ENCODE results near the gene HORMAD2. TPM values are rescaled to one million over a fixed set of nuclear protein-coding genes. Genes with fewer than 3 reads are reported as not detected.

The HORMAD2 gene, protein sequence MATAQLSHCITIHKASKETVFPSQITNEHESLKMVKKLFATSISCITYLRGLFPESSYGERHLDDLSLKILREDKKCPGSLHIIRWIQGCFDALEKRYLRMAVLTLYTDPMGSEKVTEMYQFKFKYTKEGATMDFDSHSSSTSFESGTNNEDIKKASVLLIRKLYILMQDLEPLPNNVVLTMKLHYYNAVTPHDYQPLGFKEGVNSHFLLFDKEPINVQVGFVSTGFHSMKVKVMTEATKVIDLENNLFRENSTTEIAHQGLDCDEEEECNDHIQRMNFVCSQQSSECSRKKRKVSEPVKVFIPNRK
- total RNA-seq (2012; rRNA removed) = not detected in 2 replicates

- Histone ChIP-seq H3K9ac (ENCODE audit: low read depth, low read length) (no peak within 1 kb of the TSS), H3K4me2 (ENCODE audit: low read length) (peak within 1 kb of the TSS; percentile 63), H3K36me3 (ENCODE audit: insufficient read depth, low read length) (no peaks in the 10 kb centered on the region), H3K4me1 (ENCODE audit: control insufficient read depth, insufficient read depth, low read length) (peaks cover 5% of the 10 kb centered on the region), H3K4me3 (ENCODE audit: low read length) (no peak within 1 kb of the TSS), H3K9me3 (replicated peaks; ENCODE audit: low read length) (no peaks in the 10 kb centered on the region), H3K27me3 (ENCODE audit: control insufficient read depth, insufficient read depth, low read length) (peaks cover 24% of the 10 kb centered on the region)
Measured at GRCh38 chr22:30079952-30080533, at the start of gene HORMAD2. Gene HORMAD2, plus strand, starts transcription at chr22:30080464. Its CDS starts 13,489 bp downstream, at chr22:30093953.

GRCh38 chr22:30031328-30031727 lies 48.9 kb upstream of the HORMAD2 start:
- Histone ChIP-seq H3K4me1 (ENCODE audit: control insufficient read depth, insufficient read depth, low read length) (peaks cover 5% of the 10 kb centered on the region), H3K4me2 (ENCODE audit: low read length) (no peak overlapping the region), H3K4me3 (ENCODE audit: low read length) (no peak overlapping the region), H3K9ac (ENCODE audit: low read depth, low read length) (no peak overlapping the region), H3K9me3 (replicated peaks; ENCODE audit: low read length) (no peaks in the 10 kb centered on the region), H3K36me3 (ENCODE audit: insufficient read depth, low read length) (peaks cover 12% of the 10 kb centered on the region), H3K27me3 (ENCODE audit: control insufficient read depth, insufficient read depth, low read length) (no peaks in the 10 kb centered on the region)

GRCh38 chr22:30031764-30032455 lies 48.4 kb upstream of the HORMAD2 start:
- no peak overlapping the region for H3K9ac ChIP-seq (ENCODE audit: low read depth, low read length)
- no peaks in the 10 kb centered on the region for H3K27me3 ChIP-seq (ENCODE audit: control insufficient read depth, insufficient read depth, low read length)
- no peak overlapping the region for H3K4me3 ChIP-seq (ENCODE audit: low read length)
- H3K9me3 ChIP-seq (replicated peaks; ENCODE audit: low read length) = no peaks in the 10 kb centered on the region
- no peak overlapping the region for H3K4me2 ChIP-seq (ENCODE audit: low read length)
- H3K36me3 ChIP-seq (ENCODE audit: insufficient read depth, low read length) = peaks cover 6% of the 10 kb centered on the region
- H3K4me1 ChIP-seq (ENCODE audit: control insufficient read depth, insufficient read depth, low read length) = peaks cover 10% of the 10 kb centered on the region

GRCh38 chr22:30033137-30033536 lies 47.1 kb upstream of the HORMAD2 start:
- no peaks in the 10 kb centered on the region for H3K27me3 ChIP-seq (ENCODE audit: control insufficient read depth, insufficient read depth, low read length)
- peaks cover 15% of the 10 kb centered on the region for H3K4me1 ChIP-seq (ENCODE audit: control insufficient read depth, insufficient read depth, low read length)
- no peak overlapping the region for H3K9ac ChIP-seq (ENCODE audit: low read depth, low read length)
- H3K36me3 ChIP-seq (ENCODE audit: insufficient read depth, low read length) = peaks cover 6% of the 10 kb centered on the region
- H3K9me3 ChIP-seq (replicated peaks; ENCODE audit: low read length) = no peaks in the 10 kb centered on the region
- H3K4me2 ChIP-seq (ENCODE audit: low read length) = no peak overlapping the region
- H3K4me3 ChIP-seq (ENCODE audit: low read length) = no peak overlapping the region

DNA sequence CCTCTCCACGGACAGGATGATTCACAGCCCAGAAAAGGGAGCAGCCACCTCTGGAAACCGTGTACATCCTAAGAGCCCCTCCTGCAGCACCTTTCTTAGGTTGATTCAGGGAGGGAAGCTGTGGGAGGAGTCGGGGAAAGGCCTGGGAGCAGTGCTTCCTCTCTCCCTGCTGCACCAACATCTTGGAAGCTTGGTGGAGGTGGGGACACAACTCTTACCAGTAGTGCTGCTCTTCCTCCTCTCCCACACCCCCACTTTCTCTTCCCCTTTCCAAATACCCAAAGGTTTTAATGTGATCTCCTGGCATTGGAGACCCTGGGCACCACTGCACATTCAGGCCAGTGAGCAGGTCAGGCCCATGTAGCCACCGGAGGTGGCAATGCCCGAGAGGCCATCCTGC lies 46.4 kb upstream of the HORMAD2 start:
- H3K9ac ChIP-seq (ENCODE audit: low read depth, low read length) = no peak overlapping the region
- peaks cover 22% of the 10 kb centered on the region for H3K4me1 ChIP-seq (ENCODE audit: control insufficient read depth, insufficient read depth, low read length)
- no peaks in the 10 kb centered on the region for H3K36me3 ChIP-seq (ENCODE audit: insufficient read depth, low read length)
- no peak overlapping the region for H3K4me3 ChIP-seq (ENCODE audit: low read length)
- no peaks in the 10 kb centered on the region for H3K27me3 ChIP-seq (ENCODE audit: control insufficient read depth, insufficient read depth, low read length)
- H3K4me2 ChIP-seq (ENCODE audit: low read length) = no peak overlapping the region
- no peaks in the 10 kb centered on the region for H3K9me3 ChIP-seq (replicated peaks; ENCODE audit: low read length)

DNA sequence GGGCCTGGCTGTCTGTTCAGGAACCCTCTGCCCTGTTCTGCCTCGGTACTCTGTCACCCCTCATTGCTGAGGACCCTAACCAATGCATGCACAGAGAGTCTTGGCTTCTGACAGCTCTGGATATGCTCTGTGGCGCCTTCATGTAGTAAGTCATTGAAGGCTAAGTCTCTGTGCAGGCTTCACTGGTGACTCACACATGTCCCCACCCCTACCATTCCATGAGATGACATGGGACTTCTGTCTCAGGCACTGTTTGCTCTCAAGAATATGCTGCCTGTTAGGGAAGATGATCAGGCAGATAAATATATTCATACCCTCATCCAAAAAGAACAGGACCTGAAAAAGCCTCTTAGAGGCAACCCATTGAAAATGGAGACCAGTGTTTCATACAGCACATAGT lies 43.6 kb upstream of the HORMAD2 start:
- H3K9ac ChIP-seq (ENCODE audit: low read depth, low read length) = no peak overlapping the region
- no peaks in the 10 kb centered on the region for H3K36me3 ChIP-seq (ENCODE audit: insufficient read depth, low read length)

DNA sequence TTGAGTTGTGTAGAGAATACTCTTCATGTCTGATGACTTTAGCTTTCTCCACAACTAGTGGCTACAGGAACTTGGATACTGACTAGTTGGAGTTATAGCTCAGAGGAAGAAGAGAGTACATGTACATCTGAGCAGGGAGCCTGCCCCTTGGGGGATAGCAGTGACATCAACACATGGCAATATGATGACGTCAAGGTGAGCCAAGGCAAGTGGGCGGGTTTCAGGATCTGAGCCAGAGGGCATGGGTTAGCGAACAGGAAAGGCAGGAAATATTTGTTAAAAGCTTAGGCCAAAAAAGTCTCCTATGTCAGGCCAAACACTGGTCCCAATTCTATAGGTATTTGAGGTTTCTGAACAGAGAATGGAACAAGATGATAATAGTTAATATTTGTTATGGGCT lies 42.0 kb upstream of the HORMAD2 start:
- no peak overlapping the region for H3K4me2 ChIP-seq (ENCODE audit: low read length)
- H3K9ac ChIP-seq (ENCODE audit: low read depth, low read length) = no peak overlapping the region
- H3K9me3 ChIP-seq (replicated peaks; ENCODE audit: low read length) = no peaks in the 10 kb centered on the region
- no peaks in the 10 kb centered on the region for H3K27me3 ChIP-seq (ENCODE audit: control insufficient read depth, insufficient read depth, low read length)
- no peak overlapping the region for H3K4me3 ChIP-seq (ENCODE audit: low read length)
- peaks cover 19% of the 10 kb centered on the region for H3K4me1 ChIP-seq (ENCODE audit: control insufficient read depth, insufficient read depth, low read length)
- no peaks in the 10 kb centered on the region for H3K36me3 ChIP-seq (ENCODE audit: insufficient read depth, low read length)

More for the DNA sequence above, 43.6 kb upstream of the HORMAD2 start:
- H3K4me1 ChIP-seq (ENCODE audit: control insufficient read depth, insufficient read depth, low read length) = peaks cover 19% of the 10 kb centered on the region
- H3K4me3 ChIP-seq (ENCODE audit: low read length) = no peak overlapping the region
- H3K27me3 ChIP-seq (ENCODE audit: control insufficient read depth, insufficient read depth, low read length) = no peaks in the 10 kb centered on the region
- no peak overlapping the region for H3K4me2 ChIP-seq (ENCODE audit: low read length)
- H3K9me3 ChIP-seq (replicated peaks; ENCODE audit: low read length) = no peaks in the 10 kb centered on the region

GRCh38 chr22:30040499-30041260 lies 39.6 kb upstream of the HORMAD2 start:
- H3K36me3 ChIP-seq (ENCODE audit: insufficient read depth, low read length) = no peaks in the 10 kb centered on the region
- H3K4me3 ChIP-seq (ENCODE audit: low read length) = no peak overlapping the region
- H3K9me3 ChIP-seq (replicated peaks; ENCODE audit: low read length) = no peaks in the 10 kb centered on the region
- H3K4me1 ChIP-seq (ENCODE audit: control insufficient read depth, insufficient read depth, low read length) = peaks cover 36% of the 10 kb centered on the region
- H3K9ac ChIP-seq (ENCODE audit: low read depth, low read length) = no peak overlapping the region
- H3K4me2 ChIP-seq (ENCODE audit: low read length) = no peak overlapping the region
- no peaks in the 10 kb centered on the region for H3K27me3 ChIP-seq (ENCODE audit: control insufficient read depth, insufficient read depth, low read length)

DNA sequence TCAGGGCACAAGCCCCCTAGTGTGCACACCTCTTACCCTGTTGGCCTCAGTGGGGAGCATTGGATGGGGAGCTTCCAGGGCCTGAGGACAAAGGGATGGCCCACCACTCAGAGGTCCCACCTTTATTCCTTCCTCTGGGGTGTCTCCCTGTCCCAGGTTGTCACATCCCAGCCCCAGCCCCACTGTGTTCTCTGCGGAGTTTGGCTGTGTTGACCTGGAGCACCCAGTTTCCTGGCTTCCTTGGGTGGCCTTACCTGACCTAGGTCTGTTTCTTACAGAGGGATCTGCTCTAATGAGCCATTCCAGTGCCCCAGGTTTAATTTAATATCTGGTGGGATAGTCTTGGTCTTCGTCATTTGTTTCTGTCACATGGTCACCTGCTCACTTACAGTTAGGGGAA lies 38.8 kb upstream of the HORMAD2 start:
- Histone ChIP-seq H3K4me2 (ENCODE audit: low read length) (no peak overlapping the region), H3K4me3 (ENCODE audit: low read length) (no peak overlapping the region), H3K27me3 (ENCODE audit: control insufficient read depth, insufficient read depth, low read length) (no peaks in the 10 kb centered on the region), H3K9ac (ENCODE audit: low read depth, low read length) (no peak overlapping the region), H3K36me3 (ENCODE audit: insufficient read depth, low read length) (no peaks in the 10 kb centered on the region), H3K4me1 (ENCODE audit: control insufficient read depth, insufficient read depth, low read length) (peaks cover 33% of the 10 kb centered on the region), H3K9me3 (replicated peaks; ENCODE audit: low read length) (no peaks in the 10 kb centered on the region)

- Histone ChIP-seq H3K9me3 (replicated peaks; ENCODE audit: low read length) (no peaks in the 10 kb centered on the region), H3K27me3 (ENCODE audit: control insufficient read depth, insufficient read depth, low read length) (no peaks in the 10 kb centered on the region), H3K4me1 (ENCODE audit: control insufficient read depth, insufficient read depth, low read length) (peaks cover 30% of the 10 kb centered on the region), H3K9ac (ENCODE audit: low read depth, low read length) (no peak overlapping the region), H3K4me3 (ENCODE audit: low read length) (no peak overlapping the region), H3K36me3 (ENCODE audit: insufficient read depth, low read length) (no peaks in the 10 kb centered on the region), H3K4me2 (ENCODE audit: low read length) (no peak overlapping the region)
Measured at GRCh38 chr22:30041881-30042280, 38.4 kb upstream of the HORMAD2 start.

- H3K4me3 ChIP-seq (ENCODE audit: low read length) = no peak overlapping the region
- H3K4me2 ChIP-seq (ENCODE audit: low read length) = no peak overlapping the region
- no peaks in the 10 kb centered on the region for H3K36me3 ChIP-seq (ENCODE audit: insufficient read depth, low read length)
- no peak overlapping the region for H3K9ac ChIP-seq (ENCODE audit: low read depth, low read length)
- no peaks in the 10 kb centered on the region for H3K9me3 ChIP-seq (replicated peaks; ENCODE audit: low read length)
- H3K4me1 ChIP-seq (ENCODE audit: control insufficient read depth, insufficient read depth, low read length) = peaks cover 24% of the 10 kb centered on the region
- H3K27me3 ChIP-seq (ENCODE audit: control insufficient read depth, insufficient read depth, low read length) = no peaks in the 10 kb centered on the region
Measured at GRCh38 chr22:30043161-30043560, 37.1 kb upstream of the HORMAD2 start.

Data from skeletal muscle satellite cell (primary cell).